ENCODE data around the gene CD48. TPM values are rescaled to one million over a fixed set of nuclear protein-coding genes. Genes with fewer than 3 reads are reported as not detected.

CD48 gene
- total RNA-seq, 1 donor, result not detected

DNA sequence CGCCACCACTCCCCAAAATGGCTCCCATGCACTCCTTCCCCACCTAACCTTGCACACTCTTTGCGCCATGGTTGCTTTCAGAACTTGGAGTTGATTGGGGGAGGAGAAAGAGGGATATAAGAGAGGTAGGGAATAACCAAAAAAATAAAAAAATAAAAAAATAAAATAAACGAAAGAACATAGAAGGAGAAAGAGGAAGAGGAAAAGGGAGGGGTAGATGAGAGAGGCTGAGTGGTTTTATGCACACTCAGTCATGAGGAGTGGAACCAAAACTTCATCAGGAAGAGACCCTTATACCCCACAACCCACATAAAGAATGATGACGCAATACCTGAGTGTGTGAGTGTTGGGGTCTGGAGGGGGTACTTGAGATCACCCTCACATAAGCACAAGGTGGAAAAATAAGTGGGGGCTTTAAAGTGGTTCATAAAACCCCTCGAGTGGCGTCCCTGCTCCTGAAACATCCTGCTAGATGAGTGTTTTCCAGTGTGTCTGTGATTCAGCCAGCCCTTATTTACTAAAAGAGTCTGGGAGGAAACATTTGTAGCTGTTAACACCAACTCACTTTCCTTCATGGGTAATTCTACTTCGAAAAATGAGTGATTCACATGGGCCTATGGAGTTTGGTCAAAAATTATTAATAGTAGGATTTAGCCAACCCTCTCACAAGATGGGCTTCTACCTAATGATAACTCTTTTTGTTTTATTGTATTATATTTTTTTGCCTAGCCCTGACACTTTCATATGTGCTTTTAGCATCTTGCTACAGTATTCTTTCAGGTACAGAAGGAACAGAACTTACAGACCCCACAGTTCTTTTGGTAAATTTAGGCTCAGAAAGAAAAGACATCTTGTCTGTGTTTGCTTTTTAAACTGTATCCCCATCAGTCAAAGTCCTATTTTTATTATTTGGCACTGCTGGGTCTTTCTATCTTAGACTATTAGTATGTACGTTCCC lies 70.0 kb downstream of the CD48 start:
- TF ChIP-seq, protein P1, sequence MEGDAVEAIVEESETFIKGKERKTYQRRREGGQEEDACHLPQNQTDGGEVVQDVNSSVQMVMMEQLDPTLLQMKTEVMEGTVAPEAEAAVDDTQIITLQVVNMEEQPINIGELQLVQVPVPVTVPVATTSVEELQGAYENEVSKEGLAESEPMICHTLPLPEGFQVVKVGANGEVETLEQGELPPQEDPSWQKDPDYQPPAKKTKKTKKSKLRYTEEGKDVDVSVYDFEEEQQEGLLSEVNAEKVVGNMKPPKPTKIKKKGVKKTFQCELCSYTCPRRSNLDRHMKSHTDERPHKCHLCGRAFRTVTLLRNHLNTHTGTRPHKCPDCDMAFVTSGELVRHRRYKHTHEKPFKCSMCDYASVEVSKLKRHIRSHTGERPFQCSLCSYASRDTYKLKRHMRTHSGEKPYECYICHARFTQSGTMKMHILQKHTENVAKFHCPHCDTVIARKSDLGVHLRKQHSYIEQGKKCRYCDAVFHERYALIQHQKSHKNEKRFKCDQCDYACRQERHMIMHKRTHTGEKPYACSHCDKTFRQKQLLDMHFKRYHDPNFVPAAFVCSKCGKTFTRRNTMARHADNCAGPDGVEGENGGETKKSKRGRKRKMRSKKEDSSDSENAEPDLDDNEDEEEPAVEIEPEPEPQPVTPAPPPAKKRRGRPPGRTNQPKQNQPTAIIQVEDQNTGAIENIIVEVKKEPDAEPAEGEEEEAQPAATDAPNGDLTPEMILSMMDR (IDR thresholded peaks at IDR 0.05; ENCODE audit: insufficient read depth, low read depth, low read length), result no peak
- DNase-seq (ENCODE audit: low read depth), result no peak
- no peak overlapping the region for H3K4me3 ChIP-seq (ENCODE audit: low read depth, low read length)

DNA sequence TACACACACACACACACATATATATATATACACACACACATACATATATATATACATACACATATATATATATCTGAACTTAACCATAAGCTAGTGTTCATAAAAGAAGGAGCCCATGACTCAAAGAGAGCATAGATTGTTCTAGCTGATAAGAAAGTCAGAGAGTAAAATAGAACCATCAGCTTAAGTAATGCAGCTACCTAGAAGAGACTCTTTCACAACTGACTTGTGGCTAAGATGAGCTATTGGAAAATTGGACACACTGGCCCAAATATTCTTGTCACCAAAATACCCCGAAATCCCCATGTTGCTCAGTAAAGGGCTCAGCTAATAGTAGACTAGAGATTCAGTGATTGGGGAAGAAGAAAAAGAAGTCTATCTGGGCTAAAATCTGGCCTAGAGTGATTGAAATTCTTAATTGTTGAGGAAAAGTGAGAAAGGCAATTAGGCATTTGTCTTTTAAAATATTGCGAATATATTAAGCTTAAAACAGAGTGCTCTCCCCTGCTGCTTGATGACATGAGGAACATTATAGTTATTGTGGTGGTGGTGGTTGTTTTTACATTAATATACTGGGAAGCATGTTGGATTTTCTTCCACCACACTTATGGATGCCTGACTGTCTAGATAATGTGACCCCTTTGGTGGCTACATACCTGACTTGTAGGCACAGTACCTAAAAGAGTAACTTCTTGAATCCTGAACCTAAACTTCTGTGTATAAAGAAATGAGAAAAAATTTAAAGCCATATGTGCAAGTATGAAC lies 71.1 kb downstream of the CD48 start:
- DNase-seq (ENCODE audit: low read depth), result no peak
- no peak overlapping the region for H3K4me3 ChIP-seq (ENCODE audit: low read depth, low read length)
- TF ChIP-seq, protein P1 (IDR thresholded peaks at IDR 0.05; ENCODE audit: insufficient read depth, low read depth, low read length), result no peak

- DNase-seq (ENCODE audit: low read depth), result peak; percentile 15
- TF ChIP-seq, protein P1 (IDR thresholded peaks at IDR 0.05; ENCODE audit: insufficient read depth, low read depth, low read length), result no peak
- H3K4me3 ChIP-seq (ENCODE audit: low read depth, low read length), result no peak overlapping the region
These were observed 72.0 kb downstream of the CD48 start for GRCh38 chr1:160639652-160640051.

GRCh38 chr1:160638926-160639325 lies 72.7 kb downstream of the CD48 start:
- no peak for DNase-seq (ENCODE audit: low read depth)
- TF ChIP-seq, protein P1 (IDR thresholded peaks at IDR 0.05; ENCODE audit: insufficient read depth, low read depth, low read length), result no peak
- H3K4me3 ChIP-seq (ENCODE audit: low read depth, low read length), result no peak overlapping the region

GRCh38 chr1:160638540-160638857 lies 73.1 kb downstream of the CD48 start:
- H3K4me3 ChIP-seq (ENCODE audit: low read depth, low read length), result no peak overlapping the region
- no peak for DNase-seq (ENCODE audit: low read depth)
- TF ChIP-seq, protein P1 (IDR thresholded peaks at IDR 0.05; ENCODE audit: insufficient read depth, low read depth, low read length), result no peak

- DNase-seq (ENCODE audit: low read depth), result no peak
- no peak overlapping the region for H3K4me3 ChIP-seq (ENCODE audit: low read depth, low read length)
- TF ChIP-seq, protein P1 (IDR thresholded peaks at IDR 0.05; ENCODE audit: insufficient read depth, low read depth, low read length), result no peak
These were observed 73.6 kb downstream of the CD48 start for GRCh38 chr1:160637821-160638539.
